ENCODE results near the gene GRIN2D. TPM values are rescaled to one million over a fixed set of nuclear protein-coding genes. Genes with fewer than 3 reads are reported as not detected.

Gene GRIN2D
- total and polyA plus RNA-seq, 2 of the 8 experiments (the other 6 are each of a cell fraction or from before 2014, with no cell fraction given) = 2.2 to 12.4 TPM

DNA sequence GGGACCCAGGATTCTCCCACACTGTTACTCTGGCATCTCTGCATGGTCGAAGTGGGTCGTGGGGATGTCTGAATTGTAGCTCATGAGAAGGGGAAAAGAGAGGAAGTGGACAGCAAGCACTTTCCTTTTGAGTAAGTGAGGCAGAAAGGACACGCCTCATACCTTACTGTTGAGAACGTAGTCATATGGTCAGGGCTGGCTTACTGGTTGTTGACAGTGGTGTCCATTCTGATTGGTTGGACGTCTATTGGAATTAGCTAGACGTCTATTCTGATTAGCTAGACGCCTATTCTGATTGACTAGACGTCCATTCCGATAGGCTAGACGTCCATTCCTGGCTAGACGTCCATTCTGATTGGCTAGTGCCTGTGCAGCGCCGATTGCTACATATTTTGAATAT is 12.4 kb downstream of the GRIN2D start (continued):
- TF ChIP-seq POLR2A (IDR thresholded peaks at IDR 0.05; ENCODE audit: control extremely low read depth in 1 of 2, low read depth in 2 of 2, low read length in 2 of 2) (no peak), MAX (IDR thresholded peaks at IDR 0.05) (no peak), TEAD4 (IDR thresholded peaks at IDR 0.05; ENCODE audit: low read depth, low read length) (no peak), SUZ12 (IDR thresholded peaks at IDR 0.05; ENCODE audit: low read length) (no peak)

Data from H1 (cell line).